Right lung (tissue), 5 donors: ENCODE data around the gene CTDSP1. TPM values are rescaled to one million over a fixed set of nuclear protein-coding genes. Genes with fewer than 3 reads are reported as not detected.

Experiments
- DNase-seq, 2 donors: peaks; one replicate each; pipeline ENCODE4 v3.0.0-alpha.2; 2013
- polyA plus RNA-seq, 5 donors: library from polyadenylated mRNA; unstranded; fragments of 120-200 nt; gene quantifications; one replicate each; pipeline versions ENCODE4 v1.2.1 to v1.2.3, GENCODE V29; 2013; ENCODE audit warnings: inconsistent platforms in 1 of 5, low replicate concordance in 1 of 5; ENCODE audit not compliant: insufficient read length in 5 of 5, insufficient read depth in 1 of 5

Gene CTDSP1
- polyA plus RNA-seq, 5 donors: 120 to 176 (median 133) TPM

GRCh38 chr2:218378053-218378452, 21.6 kb upstream of the CTDSP1 start:
- DNase-seq: no peak

- DNase-seq: no peak
These were observed 17.7 kb upstream of the CTDSP1 start, which contains the start of gene SLC11A1 for GRCh38 chr2:218381916-218382366. Gene SLC11A1 (plus strand): TSS chr2:218382273. CDS start chr2:218382369, 96 bp downstream.

- DNase-seq: no peak
These were observed 16.9 kb upstream of the CTDSP1 start for GRCh38 chr2:218382785-218383184.

GRCh38 chr2:218383892-218384519, 15.7 kb upstream of the CTDSP1 start:
- no peak for DNase-seq

GRCh38 chr2:218384975-218385374, 14.7 kb upstream of the CTDSP1 start:
- no peak for DNase-seq

- no peak for DNase-seq
These were observed 12.9 kb upstream of the CTDSP1 start for GRCh38 chr2:218386505-218387368.

- peak; percentile 86 to 87 for DNase-seq
These were observed 12.1 kb upstream of the CTDSP1 start for GRCh38 chr2:218387369-218388194.

GRCh38 chr2:218389333-218390150, 10.1 kb upstream of the CTDSP1 start:
- DNase-seq: no peak

GRCh38 chr2:218391202-218391601, 8.5 kb upstream of the CTDSP1 start:
- no peak for DNase-seq

- no peak for DNase-seq
These were observed 7.2 kb upstream of the CTDSP1 start for GRCh38 chr2:218392459-218392858.

GRCh38 chr2:218392891-218393462, 6.7 kb upstream of the CTDSP1 start:
- DNase-seq: no peak

GRCh38 chr2:218393750-218394290, 5.8 kb upstream of the CTDSP1 start:
- no peak for DNase-seq

GRCh38 chr2:218394298-218395089, 5.2 kb upstream of the CTDSP1 start:
- no peak for DNase-seq

GRCh38 chr2:218395090-218395444, 4.6 kb upstream of the CTDSP1 start:
- DNase-seq: no peak

GRCh38 chr2:218395456-218395825, 4.2 kb upstream of the CTDSP1 start:
- no peak for DNase-seq

GRCh38 chr2:218395826-218396687, 3.6 kb upstream of the CTDSP1 start:
- DNase-seq: peak; percentile 98

GRCh38 chr2:218396688-218397462, 2.8 kb upstream of the CTDSP1 start:
- peak; percentile 77 to 80 for DNase-seq

- no peak for DNase-seq
These were observed 2.2 kb upstream of the CTDSP1 start for GRCh38 chr2:218397463-218397819.
